ENCODE results near the gene SMARCA2.

DNA sequence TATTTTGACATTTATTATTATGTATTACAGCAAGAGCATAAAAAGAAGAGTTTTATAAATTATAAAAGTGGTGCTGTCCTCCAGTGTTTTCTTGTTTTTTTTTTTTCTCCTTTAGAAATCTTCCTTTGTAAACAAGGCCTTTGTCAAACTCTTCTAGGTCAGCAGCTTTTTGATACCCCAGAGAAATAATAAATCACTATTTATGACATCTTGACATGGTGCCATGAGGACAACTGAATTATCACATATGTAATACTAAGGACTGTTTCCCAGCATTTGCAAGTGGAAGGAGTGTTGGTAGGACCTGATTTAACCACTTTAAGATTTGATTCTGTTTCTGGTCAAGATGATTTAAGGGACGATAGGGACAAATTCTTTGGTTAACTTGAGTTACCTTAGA lies 4.6 kb downstream of the SMARCA2 start:
- TF ChIP-seq, protein P1, sequence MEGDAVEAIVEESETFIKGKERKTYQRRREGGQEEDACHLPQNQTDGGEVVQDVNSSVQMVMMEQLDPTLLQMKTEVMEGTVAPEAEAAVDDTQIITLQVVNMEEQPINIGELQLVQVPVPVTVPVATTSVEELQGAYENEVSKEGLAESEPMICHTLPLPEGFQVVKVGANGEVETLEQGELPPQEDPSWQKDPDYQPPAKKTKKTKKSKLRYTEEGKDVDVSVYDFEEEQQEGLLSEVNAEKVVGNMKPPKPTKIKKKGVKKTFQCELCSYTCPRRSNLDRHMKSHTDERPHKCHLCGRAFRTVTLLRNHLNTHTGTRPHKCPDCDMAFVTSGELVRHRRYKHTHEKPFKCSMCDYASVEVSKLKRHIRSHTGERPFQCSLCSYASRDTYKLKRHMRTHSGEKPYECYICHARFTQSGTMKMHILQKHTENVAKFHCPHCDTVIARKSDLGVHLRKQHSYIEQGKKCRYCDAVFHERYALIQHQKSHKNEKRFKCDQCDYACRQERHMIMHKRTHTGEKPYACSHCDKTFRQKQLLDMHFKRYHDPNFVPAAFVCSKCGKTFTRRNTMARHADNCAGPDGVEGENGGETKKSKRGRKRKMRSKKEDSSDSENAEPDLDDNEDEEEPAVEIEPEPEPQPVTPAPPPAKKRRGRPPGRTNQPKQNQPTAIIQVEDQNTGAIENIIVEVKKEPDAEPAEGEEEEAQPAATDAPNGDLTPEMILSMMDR (conservative IDR thresholded peaks at IDR 0.05; ENCODE audit: low read length) = no peak
- TF ChIP-seq EZH2phosphoT487 (IDR thresholded peaks at IDR 0.05; ENCODE audit: borderline replicate concordance) = no peak
